Mesenchymal stem cell (in vitro differentiated cells and primary cell): ENCODE measurements around the gene CIRBP.
A peak's percentile ranks its signal among the peaks of the same experiment; 100 is the strongest.

Experiments
- DNase-seq: peaks from one replicate; pipeline ENCODE4 v3.0.0-alpha.2; 2013
- H2AFZ ChIP-seq: one replicate; pipeline ENCODE4 v1.6.1; 2013; ENCODE audit warnings: low read depth, mild to moderate bottlenecking, control low read depth, inconsistent platforms, low read length, moderate library complexity
- H2AK5ac ChIP-seq: 2 replicates; pipeline ENCODE4 v1.6.1; 2013; ENCODE audit warnings: low read length, moderate library complexity, mild to moderate bottlenecking, inconsistent platforms; ENCODE audit not compliant: severe bottlenecking
- H2BK120ac ChIP-seq: one replicate; pipeline ENCODE4 v1.6.1; 2013; ENCODE audit warnings: low read depth, mild to moderate bottlenecking, inconsistent platforms, low read length, moderate library complexity
- H2BK12ac ChIP-seq, 2 experiments: one replicate each; pipeline ENCODE4 v1.6.1; 2013; ENCODE audit warnings: inconsistent platforms in 2 of 2, low read length in 2 of 2, mild to moderate bottlenecking in 2 of 2, moderate library complexity in 2 of 2, control low read depth in 1 of 2
- H2BK15ac ChIP-seq: one replicate; pipeline ENCODE4 v1.6.1; 2013; ENCODE audit warnings: mild to moderate bottlenecking, low read depth, inconsistent platforms; ENCODE audit not compliant: poor library complexity, severe bottlenecking
- H2BK5ac ChIP-seq: 2 replicates; pipeline ENCODE4 v1.6.1; 2013; ENCODE audit warnings: low read depth, mild to moderate bottlenecking, low read length, control low read depth, inconsistent platforms; ENCODE audit not compliant: poor library complexity, severe bottlenecking
- H3K14ac ChIP-seq, 2 experiments: one replicate each; pipeline ENCODE4 v1.6.1; 2013; ENCODE audit warnings: inconsistent platforms in 2 of 2, low read length in 2 of 2, control low read depth in 1 of 2, mild to moderate bottlenecking in 1 of 2, moderate library complexity in 1 of 2
- H3K18ac ChIP-seq, 2 experiments: one replicate each; pipeline ENCODE4 v1.6.1; 2013; ENCODE audit warnings: inconsistent platforms in 2 of 2, low read length in 2 of 2, control low read depth in 1 of 2, low read depth in 1 of 2, mild to moderate bottlenecking in 1 of 2
- H3K23ac ChIP-seq, 2 experiments: one replicate each; pipeline ENCODE4 v1.6.1; 2013; ENCODE audit warnings: inconsistent platforms in 2 of 2, low read length in 2 of 2, mild to moderate bottlenecking in 2 of 2, moderate library complexity in 2 of 2, control low read depth in 1 of 2
- H3K27ac ChIP-seq: 2 replicates; pipeline ENCODE4 v1.5.1; 2013; ENCODE audit warnings: mild to moderate bottlenecking, moderate library complexity, low read length, control low read depth, inconsistent platforms; ENCODE audit not compliant: poor library complexity, severe bottlenecking
- H3K27me3 ChIP-seq, 2 experiments: 2 replicates each; pipeline versions ENCODE4 v1.6.1 to v1.7.0; 2013; ENCODE audit warnings: low read length in 2 of 2, mild to moderate bottlenecking in 2 of 2, moderate library complexity in 2 of 2, control low read depth in 1 of 2, inconsistent platforms in 1 of 2; ENCODE audit not compliant: control insufficient read depth in 1 of 2, insufficient read depth in 1 of 2
- H3K36me3 ChIP-seq, 2 experiments: 2 replicates each; pipeline versions ENCODE4 v1.6.1 to v1.7.0; 2013; ENCODE audit warnings: low read length in 2 of 2, control low read depth in 1 of 2, inconsistent platforms in 1 of 2, low read depth in 1 of 2, mild to moderate bottlenecking in 1 of 2; ENCODE audit not compliant: insufficient read depth in 2 of 2, control insufficient read depth in 1 of 2
- H3K4ac ChIP-seq, 2 experiments: one replicate each; pipeline ENCODE4 v1.6.1; 2013; ENCODE audit warnings: inconsistent platforms in 2 of 2, low read length in 2 of 2, mild to moderate bottlenecking in 2 of 2, moderate library complexity in 2 of 2, control low read depth in 1 of 2, low read depth in 1 of 2
- H3K4me1 ChIP-seq: 2 replicates; pipeline ENCODE4 v1.6.1; 2013; ENCODE audit warnings: low read depth, low read length, control low read depth; ENCODE audit not compliant: control insufficient read depth, insufficient read depth
- H3K4me2 ChIP-seq: 2 replicates; pipeline ENCODE4 v1.6.1; 2013; ENCODE audit warnings: low read length, mild to moderate bottlenecking, inconsistent platforms; ENCODE audit not compliant: poor library complexity, severe bottlenecking
- H3K4me3 ChIP-seq, 2 experiments: 2 replicates each; pipeline versions ENCODE4 v1.5.1 to v1.7.0; 2013; ENCODE audit warnings: low read length in 2 of 2, mild to moderate bottlenecking in 2 of 2, control low read depth in 1 of 2, low read depth in 1 of 2; ENCODE audit not compliant: insufficient read depth in 1 of 2
- H3K79me1 ChIP-seq: replicated peaks from 2 replicates; pipeline ENCODE4 v1.6.1; 2013; ENCODE audit warnings: mild to moderate bottlenecking, control low read depth, low read length, inconsistent platforms; ENCODE audit not compliant: poor library complexity, severe bottlenecking
- H3K9ac ChIP-seq: 2 replicates; pipeline ENCODE4 v1.7.0; 2013; ENCODE audit warnings: mild to moderate bottlenecking, low read length, moderate library complexity
- H3K9me3 ChIP-seq: 2 replicates; pipeline ENCODE4 v1.7.0; 2013; ENCODE audit warnings: mild to moderate bottlenecking, low read length; ENCODE audit not compliant: control insufficient read depth
- H4K8ac ChIP-seq: one replicate; pipeline ENCODE4 v1.6.1; 2013; ENCODE audit warnings: inconsistent platforms, mild to moderate bottlenecking, low read length, moderate library complexity
- H4K91ac ChIP-seq: one replicate; pipeline ENCODE4 v1.6.1; 2013; ENCODE audit warnings: mild to moderate bottlenecking, low read length, inconsistent platforms
- WGBS: methylation state at CpG from one replicate; pipeline ENCODE4 v1.1.7; 2013; ENCODE audit warnings: mixed read lengths; 5-methylcytosine and 5-hydroxymethylcytosine counted together

The CIRBP gene

DNA sequence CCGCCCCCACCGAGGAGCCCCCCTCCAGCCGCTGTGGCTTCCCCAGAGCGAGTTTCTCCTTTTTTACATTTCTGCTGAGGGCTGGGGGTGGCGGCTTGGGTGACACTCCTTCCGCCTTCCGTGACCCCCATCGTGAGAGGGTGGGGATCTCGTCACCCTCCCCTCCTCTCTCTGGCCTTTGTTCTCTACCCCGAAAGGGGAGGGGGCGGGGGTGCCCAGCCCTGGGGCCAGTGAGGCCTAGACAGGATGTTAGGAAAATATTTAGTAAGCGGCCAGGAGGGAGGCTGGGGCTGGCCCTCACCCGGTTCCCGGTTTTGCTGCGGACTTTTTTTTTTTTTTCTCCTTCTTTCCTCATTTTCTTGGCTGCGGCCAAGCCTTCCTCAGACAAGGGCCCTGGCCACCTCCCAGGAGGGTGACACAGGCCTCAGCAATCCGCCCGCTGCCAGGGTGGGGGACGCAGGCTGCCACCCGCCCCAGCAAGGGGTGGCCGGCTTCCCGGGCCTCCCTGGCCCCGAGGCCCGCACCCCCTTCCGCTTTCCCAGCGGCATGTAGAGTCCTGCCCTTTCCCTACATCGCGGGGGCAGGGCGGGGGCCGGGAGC lies 16.8 kb upstream of the CIRBP start:
- 0% methylated on average over 21 of the region's 30 CpGs for WGBS
- H3K4ac ChIP-seq = peak overlapping the region; percentile 85 to 99

DNA sequence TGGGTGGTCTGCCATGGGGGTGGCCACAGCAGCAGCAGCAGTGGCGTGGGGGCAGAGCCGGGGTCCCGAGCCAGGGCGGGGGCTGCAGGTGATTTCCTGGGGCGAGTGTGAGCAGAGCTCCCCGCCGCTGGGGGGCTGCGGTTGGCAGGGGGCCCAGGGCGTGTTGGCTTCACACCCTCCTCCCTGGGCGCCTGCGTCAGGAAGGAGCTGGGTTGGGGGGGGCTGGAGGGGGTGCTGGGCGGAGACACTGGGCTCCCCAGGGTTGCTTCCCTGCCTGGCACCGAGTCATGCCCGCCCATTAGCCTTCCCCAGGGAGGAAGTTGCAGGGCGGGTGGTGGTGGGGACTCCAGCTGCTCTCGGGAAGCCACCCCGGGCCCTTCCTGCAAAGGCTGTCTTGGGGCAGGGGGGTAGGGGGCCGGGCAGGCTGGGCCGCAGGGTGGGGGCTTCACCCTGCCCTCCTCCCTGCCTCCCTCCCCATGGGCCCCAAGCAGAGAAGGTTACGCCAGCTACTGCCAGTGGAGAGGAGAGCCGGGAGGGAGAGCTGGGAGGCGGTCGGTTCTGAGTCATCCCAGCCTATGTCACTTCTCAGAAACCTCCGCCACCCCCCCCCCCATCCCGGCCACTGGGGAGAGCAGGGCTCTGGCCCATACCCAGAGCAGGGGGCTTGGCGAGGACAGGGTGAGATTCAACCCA lies 16.2 kb upstream of the CIRBP start:
- Histone ChIP-seq H3K79me1 (no peaks in the 10 kb centered on the region), H3K36me3 (peaks cover 45 to 77% of the 10 kb centered on the region in 2 experiments), H2BK15ac (peak overlapping the region; percentile 99), H3K27me3 (no peaks in the 10 kb centered on the region), H2BK5ac (peak overlapping the region; percentile 98), H3K23ac (no peak overlapping the region), H3K18ac (peak overlapping the region; percentile 98 to 99), H2BK120ac (peak overlapping the region; percentile 99), H3K4me3 (peak overlapping the region; percentile 84 to 92), H3K27ac (peak overlapping the region; percentile 99), H3K9me3 (no peaks in the 10 kb centered on the region), H4K91ac (peak overlapping the region; percentile 100), H3K4me2 (peak overlapping the region; percentile 85), H4K8ac (peak overlapping the region; percentile 98), H3K9ac (peak overlapping the region; percentile 96), H3K14ac (peak overlapping the region; percentile 89 to 92), H3K4me1 (peaks cover 45% of the 10 kb centered on the region), H3K4ac (peak overlapping the region; percentile 85 to 99), H2AFZ (no peak overlapping the region), H2BK12ac (peak overlapping the region; percentile 38 to 66), H2AK5ac (peak overlapping the region; percentile 86)
- DNase-seq = peak; percentile 98
- WGBS = 0% methylated on average over 15 of the region's 26 CpGs

More for the DNA sequence above, 16.8 kb upstream of the CIRBP start:
- DNase-seq = peak; percentile 88
- H2AFZ ChIP-seq = no peak overlapping the region
- H2BK15ac ChIP-seq = peak overlapping the region; percentile 99
- H3K9ac ChIP-seq = peak overlapping the region; percentile 96
- peak overlapping the region; percentile 85 for H3K4me2 ChIP-seq
- H2AK5ac ChIP-seq = peak overlapping the region; percentile 94
- H3K23ac ChIP-seq = peak overlapping the region in 1 of 2 experiments; percentile 47
- peaks cover 39 to 71% of the 10 kb centered on the region in 2 experiments for H3K36me3 ChIP-seq
- H3K27ac ChIP-seq = peak overlapping the region; percentile 99
- peak overlapping the region; percentile 98 for H4K8ac ChIP-seq
- peak overlapping the region; percentile 97 for H2BK5ac ChIP-seq
- H3K18ac ChIP-seq = peak overlapping the region; percentile 98 to 99
- peak overlapping the region; percentile 84 to 92 for H3K4me3 ChIP-seq
- H3K79me1 ChIP-seq = peaks cover 6% of the 10 kb centered on the region
- no peaks in the 10 kb centered on the region for H3K27me3 ChIP-seq
- H3K4me1 ChIP-seq = peaks cover 45% of the 10 kb centered on the region
- peak overlapping the region; percentile 100 for H4K91ac ChIP-seq
- H2BK120ac ChIP-seq = peak overlapping the region; percentile 99
- H3K14ac ChIP-seq = peak overlapping the region; percentile 89 to 92
- no peaks in the 10 kb centered on the region for H3K9me3 ChIP-seq
- H2BK12ac ChIP-seq = peak overlapping the region in 1 of 2 experiments; percentile 73

DNA sequence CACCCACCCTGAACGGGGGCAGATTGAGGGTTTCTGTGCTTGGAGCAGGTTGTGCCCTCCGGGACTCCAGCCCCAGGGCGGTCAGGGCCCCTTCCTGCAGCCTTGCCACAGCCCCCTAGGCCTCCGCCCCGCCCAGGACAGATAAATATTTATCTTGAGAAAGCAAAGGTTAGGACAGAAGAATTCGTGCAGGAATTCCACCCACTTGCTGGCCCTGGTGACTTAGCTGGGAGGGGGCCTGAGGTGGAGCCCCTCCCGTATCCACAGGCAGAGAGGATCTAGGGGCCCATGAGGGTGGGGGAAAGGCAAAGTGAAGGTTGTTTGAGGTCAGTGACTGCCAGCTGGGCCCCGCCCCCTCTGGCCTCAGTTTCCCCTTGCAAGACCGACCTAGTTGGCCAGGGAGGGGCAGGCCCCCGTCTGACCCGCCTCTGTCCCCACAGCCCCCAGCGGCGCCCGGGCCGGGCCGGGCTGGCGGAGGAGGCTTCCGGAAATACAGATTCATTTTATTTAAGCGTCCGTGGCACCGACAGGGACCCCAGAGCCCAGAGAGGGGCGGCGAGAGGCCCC lies 15.5 kb upstream of the CIRBP start:
- no peak for DNase-seq
- H3K18ac ChIP-seq = peak overlapping the region; percentile 65 to 96
- no peaks in the 10 kb centered on the region for H3K27me3 ChIP-seq
- H2BK12ac ChIP-seq = peak overlapping the region; percentile 38 to 68
- peaks cover 51 to 83% of the 10 kb centered on the region in 2 experiments for H3K36me3 ChIP-seq
- H2BK120ac ChIP-seq = peak overlapping the region; percentile 99
- H2BK5ac ChIP-seq = peak overlapping the region; percentile 98
- H2AFZ ChIP-seq = no peak overlapping the region
- peak overlapping the region; percentile 96 for H3K9ac ChIP-seq
- H3K27ac ChIP-seq = peak overlapping the region; percentile 99
- peak overlapping the region; percentile 86 for H2AK5ac ChIP-seq
- peak overlapping the region; percentile 75 for H3K4me2 ChIP-seq
- H3K9me3 ChIP-seq = no peaks in the 10 kb centered on the region
- peak overlapping the region; percentile 100 for H4K91ac ChIP-seq
- peaks cover 46% of the 10 kb centered on the region for H3K4me1 ChIP-seq
- 58% methylated on average over 20 of the region's 23 CpGs for WGBS
- H2BK15ac ChIP-seq = peak overlapping the region; percentile 93
- H3K14ac ChIP-seq = no peak overlapping the region
- no peak overlapping the region for H3K23ac ChIP-seq
- H3K4me3 ChIP-seq = peak overlapping the region; percentile 48 to 73
- no peaks in the 10 kb centered on the region for H3K79me1 ChIP-seq
- peak overlapping the region; percentile 91 for H4K8ac ChIP-seq
- peak overlapping the region; percentile 85 for H3K4ac ChIP-seq

DNA sequence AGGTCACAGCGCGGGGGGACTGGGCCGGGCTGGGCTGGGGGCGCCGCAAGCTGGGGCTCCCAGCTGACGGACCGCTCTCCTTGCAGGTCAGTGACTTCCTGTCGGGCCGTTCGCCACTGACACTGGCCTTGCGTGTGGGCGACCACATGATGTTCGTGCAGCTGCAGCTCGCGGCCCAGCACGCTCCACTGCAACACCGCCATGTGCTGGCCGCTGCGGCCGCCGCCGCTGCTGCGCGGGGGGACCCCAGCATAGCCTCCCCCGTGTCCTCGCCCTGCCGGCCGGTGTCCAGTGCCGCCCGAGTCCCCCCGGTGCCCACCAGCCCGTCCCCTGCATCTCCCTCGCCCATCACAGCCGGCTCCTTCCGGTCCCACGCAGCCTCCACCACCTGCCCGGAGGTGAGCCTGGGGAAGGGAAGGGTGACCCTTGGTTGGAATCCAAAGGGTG lies 15.0 kb upstream of the CIRBP start:
- Histone ChIP-seq H2AFZ (no peak overlapping the region), H4K91ac (peak overlapping the region; percentile 86), H3K27me3 (no peaks in the 10 kb centered on the region), H2BK5ac (peak overlapping the region; percentile 98), H3K14ac (peak overlapping the region in 1 of 2 experiments; percentile 56), H4K8ac (peak overlapping the region; percentile 21), H3K9ac (peak overlapping the region; percentile 96), H2BK12ac (peak overlapping the region; percentile 38 to 68), H3K4me2 (peak overlapping the region; percentile 20), H3K79me1 (no peaks in the 10 kb centered on the region), H3K23ac (peak overlapping the region in 1 of 2 experiments; percentile 60), H3K4ac (peak overlapping the region in 1 of 2 experiments; percentile 85), H3K27ac (peak overlapping the region; percentile 13), H2BK15ac (peak overlapping the region; percentile 92), H3K18ac (peak overlapping the region; percentile 65 to 86), H3K36me3 (peaks cover 51 to 86% of the 10 kb centered on the region in 2 experiments), H3K4me1 (peaks cover 50% of the 10 kb centered on the region), H2AK5ac (peak overlapping the region; percentile 62), H3K4me3 (peak overlapping the region in 1 of 2 experiments; percentile 73), H2BK120ac (peak overlapping the region; percentile 95), H3K9me3 (no peaks in the 10 kb centered on the region)
- no peak for DNase-seq
- whole genome bisulfite sequencing = 85% methylated on average over 35 of the region's 37 CpGs
